SJCRH30 (cell line): Measurements from ENCODE around the gene LIPA. TPM values are rescaled to one million over a fixed set of nuclear protein-coding genes. Genes with fewer than 3 reads are reported as not detected.

Source experiments
- total RNA-seq: library from RNA; depleted of rRNA; stranded (reverse); fragments of >200 nt; shearing (Covaris generic); gene quantifications from 2 replicates; pipeline ENCODE4 v1.2.3, GENCODE V29; 2014; rRNA removed

The LIPA gene
- total RNA-seq, 1 experiment from 2014 or later, result 14.6 TPM

Other genes starting within 250 kb of the LIPA start
- 0.22 TPM in 1 of 2 replicates, not detected in the other for gene CH25H, start 44.5 kb downstream of the LIPA start, total RNA-seq
- gene IFIT2, start 50.3 kb upstream of the LIPA start, total RNA-seq, result 0.26 and 0.28 TPM in 2 replicates
- 0.73 and 0.76 TPM in 2 replicates for gene IFIT3, start 76.2 kb upstream of the LIPA start, total RNA-seq
- gene IFIT1B, start 126.3 kb upstream of the LIPA start, total RNA-seq, result not detected in 2 replicates
- gene IFIT1, start 140.8 kb upstream of the LIPA start, total RNA-seq, result 0.33 and 0.36 TPM in 2 replicates
- gene IFIT5, start 162.8 kb upstream of the LIPA start, total RNA-seq, result 7.1 and 8.1 TPM in 2 replicates